H1 (cell line): ENCODE data around the gene ADTRP. TPM values are rescaled to one million over a fixed set of nuclear protein-coding genes. Genes with fewer than 3 reads are reported as not detected.

Source experiments
- CTCF ChIA-PET: fragments of 300-600 bp; sonication (Branson Sonifier 250); formaldehyde crosslinking; loops from one replicate; lab custom pipeline; 2021; ENCODE audit not compliant: partially characterized antibody; lab: Charles Lee
- POLR2A ChIA-PET: fragments of 300-600 bp; sonication (Branson Sonifier 250); formaldehyde crosslinking; loops from one replicate; lab custom pipeline; 2021; ENCODE audit warnings: inconsistent platforms; ENCODE audit not compliant: partially characterized antibody; lab: Charles Lee
- DNase-seq, 2 experiments: peaks; one replicate each; pipeline versions ENCODE4 v3.0.0 to v3.0.0-alpha.2; 2010 to 2022; ENCODE audit warnings: low spot score in 2 of 2, low read depth in 1 of 2, mixed read lengths in 1 of 2
- FAIRE-seq: peaks from 2 replicates; lab custom pipeline; 2011; peaks lifted over from hg19 to GRCh38; lab: Jason Lieb, UNC
- H2AFZ ChIP-seq: 2 replicates; pipeline ENCODE4 v1.8.1; 2012; ENCODE audit warnings: low read length, inconsistent platforms
- H2AK5ac ChIP-seq: 2 replicates; pipeline ENCODE4 v1.6.1; 2013; ENCODE audit warnings: low read depth, low read length
- H2BK120ac ChIP-seq: replicated peaks from 2 replicates; pipeline ENCODE3; 2013; ENCODE audit warnings: low read depth, low read length, inconsistent platforms
- H2BK12ac ChIP-seq: 2 replicates; pipeline ENCODE4 v1.6.1; 2013; ENCODE audit warnings: low read depth, low read length
- H2BK15ac ChIP-seq: 2 replicates; pipeline ENCODE4 v1.6.1; 2013; ENCODE audit warnings: low read length
- H2BK20ac ChIP-seq: 2 replicates; pipeline ENCODE4 v1.6.1; 2013; ENCODE audit warnings: low read length
- H2BK5ac ChIP-seq: 2 replicates; pipeline ENCODE4 v1.6.1; 2013; ENCODE audit warnings: low read depth, low read length
- H3K14ac ChIP-seq: 2 replicates; pipeline ENCODE4 v1.6.1; 2013; ENCODE audit warnings: inconsistent platforms; ENCODE audit not compliant: insufficient read length
- H3K18ac ChIP-seq: 2 replicates; pipeline ENCODE4 v1.6.1; 2013; ENCODE audit warnings: low read length; ENCODE audit errors: extremely low read depth
- H3K23ac ChIP-seq: 2 replicates; pipeline ENCODE4 v1.6.1; 2013; ENCODE audit warnings: inconsistent platforms; ENCODE audit not compliant: insufficient read length
- H3K23me2 ChIP-seq: 2 replicates; pipeline ENCODE4 v1.6.1; 2013; ENCODE audit warnings: low read depth, low read length
- H3K27ac ChIP-seq: 2 replicates; pipeline ENCODE4 v1.6.1; 2011; ENCODE audit warnings: low read depth, low read length, inconsistent platforms
- H3K27me3 ChIP-seq, 4 experiments: replicated peaks in 1 of 4; 1 replicate in 1 of 4; 2 replicates in 3 of 4; pipeline versions ENCODE4 v1.6.1 to v1.8.1; 2011 to 2013; ENCODE audit warnings: low read length in 3 of 4, mild to moderate bottlenecking in 3 of 4, inconsistent platforms in 2 of 4, mixed read lengths in 2 of 4, moderate library complexity in 1 of 4; ENCODE audit not compliant: control insufficient read depth in 3 of 4, insufficient read depth in 3 of 4; ENCODE audit errors: extremely low read depth in 1 of 4
- H3K36me3 ChIP-seq, 4 experiments: 2 replicates each; pipeline versions ENCODE4 v1.6.1 to v1.8.1; 2011 to 2013; ENCODE audit warnings: mild to moderate bottlenecking in 4 of 4, low read length in 3 of 4, moderate library complexity in 2 of 4, control low read depth in 1 of 4, inconsistent platforms in 1 of 4; ENCODE audit not compliant: insufficient read depth in 4 of 4, control insufficient read depth in 2 of 4
- H3K4ac ChIP-seq: replicated peaks from 2 replicates; pipeline ENCODE3; 2013; ENCODE audit warnings: low read length, low read depth, mixed read lengths, inconsistent platforms; ENCODE audit not compliant: insufficient read length
- H3K4me1 ChIP-seq, 4 experiments: replicated peaks in 1 of 4; 1 replicate in 1 of 4; 2 replicates in 3 of 4; pipeline versions ENCODE4 v1.6.1 to v1.8.1; 2011 to 2013; ENCODE audit warnings: low read length in 3 of 4, inconsistent platforms in 2 of 4, mixed read lengths in 1 of 4; ENCODE audit not compliant: insufficient read depth in 4 of 4, control insufficient read depth in 3 of 4
- H3K4me2 ChIP-seq, 2 experiments: 2 replicates each; pipeline versions ENCODE4 v1.6.1 to v1.8.1; 2011 to 2013; ENCODE audit warnings: low read depth in 2 of 2, low read length in 2 of 2, control low read depth in 1 of 2, inconsistent platforms in 1 of 2, mild to moderate bottlenecking in 1 of 2; ENCODE audit not compliant: insufficient read depth in 1 of 2
- H3K4me3 ChIP-seq, 4 experiments: fragments of 200-600, 300-600 bp in 1 of 4; sonication (generic), shearing (Covaris generic), sonication (Bioruptor Twin) in 1 of 4; 2 replicates each; pipeline versions ENCODE4 v1.5.1 to v1.8.1; 2011 to 2016; ENCODE audit warnings: low read length in 4 of 4, low read depth in 3 of 4, control low read depth in 2 of 4, inconsistent platforms in 2 of 4, mild to moderate bottlenecking in 2 of 4, mixed read lengths in 1 of 4, moderate library complexity in 1 of 4; ENCODE audit not compliant: insufficient read depth in 2 of 4; ENCODE audit errors: extremely low read depth in 1 of 4
- H3K56ac ChIP-seq: replicated peaks from 2 replicates; pipeline ENCODE3; 2013; ENCODE audit warnings: low read depth, mild to moderate bottlenecking, mixed read lengths, low read length, inconsistent platforms; ENCODE audit not compliant: insufficient read length
- H3K79me1 ChIP-seq: 2 replicates; pipeline ENCODE4 v1.6.1; 2013; ENCODE audit warnings: low read depth, low read length, control low read depth
- H3K79me2 ChIP-seq, 2 experiments: 2 replicates each; pipeline versions ENCODE4 v1.6.1 to v1.8.1; 2012 to 2013; ENCODE audit warnings: low read length in 2 of 2, mild to moderate bottlenecking in 2 of 2, inconsistent platforms in 1 of 2; ENCODE audit not compliant: insufficient read depth in 2 of 2, control insufficient read depth in 1 of 2
- H3K9ac ChIP-seq, 4 experiments: replicated peaks in 1 of 4; 1 replicate in 1 of 4; 2 replicates in 3 of 4; pipeline versions ENCODE4 v1.6.1 to v1.8.1; 2011 to 2013; ENCODE audit warnings: low read depth in 3 of 4, low read length in 3 of 4, control low read depth in 2 of 4, mild to moderate bottlenecking in 2 of 4, moderate library complexity in 2 of 4, inconsistent platforms in 1 of 4; ENCODE audit errors: extremely low read depth in 1 of 4
- H3K9me3 ChIP-seq, 2 experiments: 2 replicates each; pipeline versions ENCODE4 v1.6.1 to v1.8.1; 2012 to 2013; ENCODE audit warnings: mild to moderate bottlenecking in 2 of 2, moderate library complexity in 2 of 2, control low read depth in 1 of 2, inconsistent platforms in 1 of 2, low read depth in 1 of 2, low read length in 1 of 2, mixed read lengths in 1 of 2; ENCODE audit not compliant: insufficient read depth in 2 of 2
- H4K20me1 ChIP-seq, 2 experiments: replicated peaks in 1 of 2; 2 replicates each; pipeline versions ENCODE3 to v1.8.1; 2011 to 2013; ENCODE audit warnings: inconsistent platforms in 2 of 2, low read length in 2 of 2, mild to moderate bottlenecking in 1 of 2; ENCODE audit not compliant: insufficient read depth in 2 of 2, control insufficient read depth in 1 of 2
- H4K5ac ChIP-seq: 2 replicates; pipeline ENCODE4 v1.6.1; 2013; ENCODE audit warnings: low read length, low read depth, mixed read lengths, inconsistent platforms; ENCODE audit not compliant: insufficient read length
- H4K8ac ChIP-seq: 2 replicates; pipeline ENCODE4 v1.8.0; 2013; ENCODE audit warnings: mild to moderate bottlenecking, moderate library complexity, low read length, inconsistent platforms; ENCODE audit not compliant: insufficient read depth; ENCODE audit errors: extremely low read depth
- H4K91ac ChIP-seq: replicated peaks from 2 replicates; pipeline ENCODE3; 2013; ENCODE audit warnings: low read length, mixed read lengths, inconsistent platforms; ENCODE audit not compliant: insufficient read length
- ASH2L ChIP-seq: fragments of 200-600, 300-600 bp; sonication (generic); IDR thresholded peaks from one replicate; pipeline ENCODE4 v1.7.1; 2017; ENCODE audit warnings: low read length
- ATF2 ChIP-seq: IDR thresholded peaks from 2 replicates; pipeline ENCODE4 v1.6.1; 2012; ENCODE audit warnings: low read length, inconsistent platforms
- CHD1 ChIP-seq: IDR thresholded peaks from 2 replicates; pipeline ENCODE4 v1.6.1; 2012; ENCODE audit warnings: low read depth, low read length, improper control_type of control experiment
- JUN ChIP-seq: IDR thresholded peaks from 2 replicates; pipeline ENCODE4 v1.6.1; 2011; ENCODE audit warnings: low read depth, mild to moderate bottlenecking, improper control_type of control experiment, low read length
- RXRA ChIP-seq: IDR thresholded peaks from 2 replicates; pipeline ENCODE4 v1.6.1; 2011; ENCODE audit warnings: low read depth, mild to moderate bottlenecking, low read length, moderate library complexity; ENCODE audit not compliant: insufficient read depth
- SAP30 ChIP-seq: fragments of 300-600 bp; sonication (generic); IDR thresholded peaks from 2 replicates; pipeline ENCODE4 v1.7.1; 2012; ENCODE audit warnings: low read length, moderate library complexity, mild to moderate bottlenecking, inconsistent platforms; ENCODE audit not compliant: insufficient read depth, insufficient replicate concordance
- SP2 ChIP-seq: IDR thresholded peaks from 2 replicates; pipeline ENCODE4 v1.6.1; 2012; ENCODE audit warnings: mild to moderate bottlenecking, low read length, inconsistent platforms
- SP4 ChIP-seq: IDR thresholded peaks from 2 replicates; pipeline ENCODE4 v1.6.1; 2012; ENCODE audit warnings: low read length, inconsistent platforms
- SRF ChIP-seq: IDR thresholded peaks from 2 replicates; pipeline ENCODE4 v1.6.1; 2011; ENCODE audit warnings: mild to moderate bottlenecking, low read depth, low read length, moderate library complexity
- YY1 ChIP-seq: IDR thresholded peaks from 2 replicates; pipeline ENCODE4 v1.6.1; 2011; ENCODE audit warnings: low read depth, mild to moderate bottlenecking, low read length
- WGBS, 2 experiments: shearing (Covaris generic) in 1 of 2; methylation state at CpG; one replicate each; pipeline versions ENCODE4 v1.1.6 to v1.1.7; 2013 to 2015; ENCODE audit warnings: low lambda C conversion rate in 2 of 2, mixed read lengths in 2 of 2, inconsistent platforms in 1 of 2, low coverage in 1 of 2, missing lambda C conversion rate in 1 of 2; ENCODE audit not compliant: insufficient replicate concordance in 2 of 2, insufficient coverage in 1 of 2, insufficient read length in 1 of 2; ENCODE audit errors: extremely low coverage in 1 of 2, missing lambda C conversion rate in 1 of 2; 5-methylcytosine and 5-hydroxymethylcytosine counted together
- polyA plus RNA-seq, 7 experiments: library from polyadenylated mRNA; depleted of rRNA in 3 of 7; stranded (reverse) in 5 of 7; unstranded in 2 of 7; fragments of >200 nt in 5 of 7; fragments of 200-250 nt in 2 of 7; gene quantifications; 1 replicate in 5 of 7; 2 replicates in 1 of 7; 4 replicates in 1 of 7; pipeline versions ENCODE4 v1.2.1 to v1.2.3, GENCODE V29; 2011 to 2013; ENCODE audit warnings: missing spikeins in 2 of 7, mixed read lengths in 2 of 7
- total RNA-seq: library from RNA; stranded (reverse); fragmentation: NEBNext Ultra II Directional; extraction: Animal tissue kit (Norgen Biotek cat#: 25700); gene quantifications from 2 replicates; pipeline ENCODE4 v1.2.1, GENCODE V29; 2021
- TF ChIP-seq, protein P1 (sequence below): IDR thresholded peaks from 2 replicates; pipeline ENCODE4 v1.6.1; 2011; ENCODE audit warnings: low read length, improper control_type of control experiment

ADTRP gene
- total and polyA plus RNA-seq, 2 of the 8 experiments (the other 6 are each of a cell fraction or from before 2014, with no cell fraction given): 0.08 to 0.45 TPM

DNA sequence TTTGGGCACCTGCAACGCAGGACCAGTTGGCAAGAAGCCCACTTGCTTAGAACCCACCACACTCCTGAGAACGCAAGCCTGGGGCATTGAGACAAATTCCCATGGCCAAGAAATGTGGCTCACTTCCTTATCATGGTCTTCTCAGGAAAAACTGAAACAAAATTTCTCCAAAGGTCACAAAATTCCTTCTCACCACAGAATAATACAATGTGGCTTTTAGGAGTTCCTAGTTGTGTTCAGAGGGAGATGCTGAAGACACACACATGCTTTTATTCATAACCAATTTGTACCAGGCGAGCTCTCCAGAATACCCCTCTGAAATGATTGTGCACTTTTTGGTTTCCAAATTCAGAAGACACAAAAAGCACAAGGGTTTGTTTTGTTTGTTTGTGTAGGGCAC is 31.6 kb downstream of the ADTRP start:
- FAIRE-seq (no peak), DNase-seq (no peak)
- Histone ChIP-seq H3K9ac (no peak overlapping the region), H3K27ac (no peak overlapping the region), H4K91ac (no peak overlapping the region), H3K14ac (no peak overlapping the region), H3K36me3 (no peaks in the 10 kb centered on the region), H2AK5ac (no peak overlapping the region), H3K79me2 (no peaks in the 10 kb centered on the region), H3K4ac (no peak overlapping the region), H3K23ac (no peak overlapping the region), H3K4me1 (no peaks in the 10 kb centered on the region), H3K79me1 (no peaks in the 10 kb centered on the region), H2BK12ac (no peak overlapping the region), H3K4me3 (no peak overlapping the region), H3K9me3 (no peaks in the 10 kb centered on the region), H2AFZ (no peak overlapping the region), H2BK15ac (no peak overlapping the region), H3K27me3 (no peaks in the 10 kb centered on the region), H3K23me2 (no peaks in the 10 kb centered on the region), H4K5ac (no peak overlapping the region), H2BK120ac (no peak overlapping the region), H4K8ac (no peak overlapping the region), H2BK5ac (no peak overlapping the region), H3K56ac (no peak overlapping the region), H2BK20ac (no peak overlapping the region), H4K20me1 (no peaks in the 10 kb centered on the region), H3K4me2 (no peak overlapping the region), H3K18ac (no peak overlapping the region)
- ChIA-PET CTCF (interaction anchor here (0.6 to 1.3 kb wide), 3 partner anchors 9 to 197 kb away, joined by 3 to 5 read pairs (median 3); no protein-coding TSS in a partner anchor), POLR2A (no interaction called here)
- WGBS, 2 experiments: 84% methylated on average over 3 of the region's 3 CpGs; no CpG with 5 or more reads in 1 of the 2 experiments
- TF ChIP-seq RXRA (no peak), CHD1 (no peak), ASH2L (no peak), ATF2 (no peak), SP2 (no peak), SP4 (no peak), SAP30 (no peak), SRF (no peak), YY1 (no peak), JUN (no peak)
- TF ChIP-seq, protein P1, sequence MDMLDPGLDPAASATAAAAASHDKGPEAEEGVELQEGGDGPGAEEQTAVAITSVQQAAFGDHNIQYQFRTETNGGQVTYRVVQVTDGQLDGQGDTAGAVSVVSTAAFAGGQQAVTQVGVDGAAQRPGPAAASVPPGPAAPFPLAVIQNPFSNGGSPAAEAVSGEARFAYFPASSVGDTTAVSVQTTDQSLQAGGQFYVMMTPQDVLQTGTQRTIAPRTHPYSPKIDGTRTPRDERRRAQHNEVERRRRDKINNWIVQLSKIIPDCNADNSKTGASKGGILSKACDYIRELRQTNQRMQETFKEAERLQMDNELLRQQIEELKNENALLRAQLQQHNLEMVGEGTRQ: no peak
